Activated CD8-positive, alpha-beta memory T cell treated with anti-CD3 and anti-CD28 coated beads, Interleukin-2, amount 50 U/mL, for 1 hour (primary cell): Measurements from ENCODE around the gene COL17A1.

Experiments used
- DNase-seq: peaks from one replicate; pipeline ENCODE4 v3.0.0-alpha.2; 2020; ENCODE audit errors: extremely low read depth

The COL17A1 gene

DNA sequence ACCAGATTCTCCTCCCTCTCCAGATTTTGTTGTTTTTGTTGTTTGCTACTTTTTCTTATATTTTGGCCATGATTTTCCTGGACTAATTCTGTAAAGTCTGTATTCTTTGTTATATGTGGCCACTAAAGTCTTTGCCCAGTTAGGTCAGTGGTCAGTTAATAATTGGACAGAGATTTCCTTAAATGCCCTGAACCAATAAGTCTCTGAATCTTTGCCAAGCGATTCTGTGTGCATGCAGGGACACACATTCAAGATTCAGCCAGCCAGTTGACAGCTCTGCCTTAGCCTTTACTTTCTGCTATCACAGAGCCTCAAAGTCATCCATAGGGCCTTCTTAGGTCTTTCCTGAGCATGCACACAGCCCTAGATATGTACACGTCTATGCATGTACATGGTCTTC, 11.0 kb upstream of the COL17A1 start:
- DNase-seq, result no peak

DNA sequence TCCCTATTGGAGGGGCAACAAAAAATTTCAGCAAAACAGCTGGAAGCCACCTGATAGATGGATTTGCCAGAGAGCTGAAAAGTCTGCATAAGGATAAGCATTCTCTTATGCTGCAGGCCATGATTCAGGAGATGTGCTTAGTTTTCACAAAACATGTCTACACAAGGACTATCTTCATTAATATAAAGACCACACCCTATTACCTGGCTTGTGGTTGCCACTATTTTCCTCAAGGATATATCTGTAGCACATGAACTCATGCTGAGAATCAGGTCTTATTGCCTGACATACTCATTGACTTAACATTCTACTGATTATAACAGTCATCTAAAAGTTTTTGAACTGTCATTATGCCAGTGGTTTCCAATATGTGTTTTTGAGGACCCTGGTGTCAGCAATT, 7.1 kb upstream of the COL17A1 start:
- no peak for DNase-seq

- no peak for DNase-seq
These were observed 4.9 kb upstream of the COL17A1 start for GRCh38 chr10:104090611-104091010.

- no peak for DNase-seq
These were observed 3.9 kb upstream of the COL17A1 start for GRCh38 chr10:104089621-104090020.

DNA sequence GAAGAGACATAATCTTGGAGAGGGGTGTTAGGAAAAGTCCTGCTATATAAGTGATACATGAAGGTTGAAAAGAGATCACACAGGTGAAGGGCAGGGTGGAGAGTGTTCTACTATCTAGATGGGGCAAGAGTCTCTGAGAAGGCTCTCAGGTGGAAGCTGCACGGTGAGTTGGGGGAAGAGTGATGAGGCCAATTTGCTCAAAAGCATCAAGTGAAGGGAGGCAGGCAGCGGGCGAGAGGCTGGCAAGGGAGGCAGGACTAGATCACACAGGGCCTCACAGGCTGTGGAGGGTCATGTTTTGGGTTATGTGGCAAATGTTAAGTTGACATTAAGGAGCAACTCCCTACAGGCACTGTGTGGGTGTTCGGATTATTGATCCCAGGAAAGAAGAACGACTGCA, 2.6 kb upstream of the COL17A1 start:
- no peak for DNase-seq

GRCh38 chr10:104084482-104085142, 1.1 kb downstream of the COL17A1 start:
- DNase-seq, result no peak

DNA sequence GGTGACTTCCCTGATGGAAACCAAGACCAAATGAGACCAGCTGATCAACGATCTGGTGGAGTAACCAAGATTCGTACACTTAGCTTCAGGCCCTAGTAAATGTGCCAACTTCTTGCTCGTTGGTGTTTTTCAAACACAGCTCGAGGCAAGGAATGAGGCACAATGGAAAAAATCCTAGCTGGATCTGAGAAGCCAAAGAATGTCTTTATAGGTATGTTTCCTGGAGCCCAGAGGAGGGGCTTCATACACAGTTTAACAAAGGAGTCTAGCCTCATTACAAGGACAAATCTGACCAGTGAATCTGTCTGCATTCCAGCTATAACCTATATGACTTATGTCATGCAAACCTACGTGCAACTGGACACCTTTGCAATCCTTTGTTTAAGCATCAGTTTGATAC, 3.7 kb downstream of the COL17A1 start:
- DNase-seq, result no peak

DNA sequence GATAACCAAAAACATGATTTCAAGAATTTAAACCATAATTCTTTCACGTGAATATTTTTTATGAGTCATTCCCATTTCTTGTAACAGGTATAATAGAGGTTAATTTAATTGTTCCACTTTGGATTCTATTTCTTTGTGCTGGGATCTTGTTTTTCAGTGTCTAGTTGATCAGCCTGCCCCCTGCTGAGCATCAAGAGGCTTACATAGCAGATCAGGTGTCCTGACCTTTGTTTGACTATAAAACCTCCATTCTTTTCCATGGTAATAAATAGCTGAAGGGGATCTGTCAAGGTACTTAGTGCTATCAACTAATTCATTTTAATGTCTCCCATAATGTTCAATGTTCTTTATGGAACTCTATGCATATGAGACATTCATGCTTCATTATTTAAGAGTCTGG, 4.9 kb downstream of the COL17A1 start:
- DNase-seq, result no peak

DNA sequence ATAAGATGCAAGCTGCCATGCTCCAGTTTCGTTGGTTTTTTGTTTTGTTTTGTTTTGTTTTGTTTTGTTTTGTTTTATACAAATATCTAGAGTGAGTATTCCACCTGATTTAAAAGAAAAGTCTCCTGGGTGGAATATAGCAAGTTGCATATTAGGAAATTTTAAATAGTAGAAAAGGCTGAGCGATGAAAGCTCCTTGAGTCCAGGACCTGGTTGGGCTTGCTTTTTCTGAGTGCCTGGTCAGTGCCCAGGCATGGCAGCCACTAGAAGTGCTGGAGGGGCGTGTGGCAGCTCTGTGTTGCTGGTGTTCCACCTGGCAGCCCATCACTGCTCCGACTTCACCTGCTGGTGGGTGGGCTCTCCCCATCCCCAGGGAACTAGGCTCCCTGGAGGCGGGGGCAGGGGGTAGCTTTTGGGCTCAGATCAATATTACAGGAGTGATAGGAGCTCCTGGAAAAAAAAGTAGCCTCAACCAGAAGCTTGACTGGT, 8.0 kb downstream of the COL17A1 start:
- no peak for DNase-seq

DNA sequence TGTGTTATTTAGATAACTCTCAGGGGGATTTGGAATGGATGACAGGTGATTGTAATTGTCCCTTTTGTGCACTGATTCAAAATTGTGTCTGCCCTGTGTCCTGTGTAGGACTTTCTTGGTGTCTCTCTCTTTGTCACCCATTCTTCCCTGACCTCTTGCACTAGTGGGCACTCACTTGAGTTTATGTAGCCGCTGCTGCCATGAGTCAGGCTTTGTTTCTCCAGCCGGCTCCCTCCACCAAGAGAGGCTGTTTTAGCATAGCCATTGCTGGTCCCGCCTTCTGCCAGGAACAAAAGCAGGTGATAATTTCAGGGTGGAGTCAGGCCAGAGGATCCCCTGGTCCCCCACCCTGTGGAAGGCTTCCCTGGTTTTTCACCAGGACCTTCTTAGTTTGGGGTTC, 8.4 kb downstream of the COL17A1 start:
- no peak for DNase-seq

GRCh38 chr10:104076743-104077160, 8.9 kb downstream of the COL17A1 start:
- DNase-seq, result no peak

DNA sequence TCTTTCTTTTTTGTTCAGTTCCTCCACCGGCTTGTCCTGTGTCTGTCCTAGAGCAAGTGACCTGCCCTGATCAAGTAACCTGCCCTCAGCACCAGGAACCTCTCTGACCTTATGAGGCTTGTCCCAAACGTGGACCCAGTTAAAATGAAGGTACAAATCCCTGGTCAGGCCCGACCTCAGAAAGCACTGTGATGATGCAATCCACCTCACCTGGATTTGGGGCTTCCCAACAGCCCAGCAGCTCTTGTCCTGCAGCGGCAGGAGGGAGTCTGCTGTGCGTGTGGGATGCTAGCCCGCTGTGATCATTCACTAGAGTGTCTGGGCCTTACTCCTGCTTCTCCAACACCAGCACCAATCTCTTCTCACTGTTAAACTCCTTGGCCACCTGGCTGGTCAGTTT, 11.2 kb downstream of the COL17A1 start:
- DNase-seq, result no peak

- DNase-seq, result no peak
These were observed 12.9 kb downstream of the COL17A1 start for GRCh38 chr10:104072786-104073185.

- DNase-seq, result no peak
These were observed 16.1 kb downstream of the COL17A1 start for GRCh38 chr10:104069613-104070012.

DNA sequence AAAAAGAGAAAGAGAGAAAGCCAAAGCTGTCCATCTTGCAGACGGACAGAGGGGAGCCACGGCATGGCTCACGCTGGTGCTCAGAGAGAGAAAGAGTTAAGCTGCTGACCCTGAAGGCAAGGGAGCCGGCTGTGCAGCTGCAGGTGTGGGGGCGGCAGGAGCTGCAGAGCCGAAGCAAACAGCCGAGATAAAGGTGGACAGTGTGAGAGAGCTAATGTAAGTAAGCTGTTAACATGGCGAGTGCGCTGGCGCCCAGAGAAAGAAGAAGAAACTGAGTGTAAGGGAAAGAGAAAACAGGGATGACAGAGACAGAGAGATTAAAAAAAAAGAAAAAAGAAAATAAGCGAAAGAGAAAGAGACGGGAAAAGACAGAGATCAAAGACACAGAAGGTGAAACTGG, 18.2 kb downstream of the COL17A1 start:
- no peak for DNase-seq

DNA sequence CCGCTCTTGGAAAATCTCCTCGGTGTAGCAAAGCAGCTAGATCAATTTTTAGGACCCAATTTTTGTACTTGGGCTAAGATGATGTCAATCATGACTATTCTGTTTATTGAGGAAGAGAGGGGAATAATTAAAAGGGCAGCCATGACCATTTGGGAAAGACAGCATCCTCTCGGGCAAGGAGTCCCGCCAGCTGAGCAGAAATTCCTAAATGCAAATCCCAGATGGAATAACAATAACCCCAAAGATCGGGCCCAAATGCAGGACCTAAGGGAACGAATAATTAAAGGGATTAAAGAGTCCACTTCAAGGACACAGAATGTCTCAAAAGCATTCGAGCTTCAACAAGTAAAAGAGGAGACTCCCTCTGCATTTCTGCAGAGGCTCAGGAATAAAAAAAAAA, 18.7 kb downstream of the COL17A1 start:
- DNase-seq, result no peak

- no peak for DNase-seq
These were observed 19.9 kb downstream of the COL17A1 start for GRCh38 chr10:104065748-104066147.

GRCh38 chr10:104061196-104061595, 24.5 kb downstream of the COL17A1 start:
- DNase-seq, result no peak

DNA sequence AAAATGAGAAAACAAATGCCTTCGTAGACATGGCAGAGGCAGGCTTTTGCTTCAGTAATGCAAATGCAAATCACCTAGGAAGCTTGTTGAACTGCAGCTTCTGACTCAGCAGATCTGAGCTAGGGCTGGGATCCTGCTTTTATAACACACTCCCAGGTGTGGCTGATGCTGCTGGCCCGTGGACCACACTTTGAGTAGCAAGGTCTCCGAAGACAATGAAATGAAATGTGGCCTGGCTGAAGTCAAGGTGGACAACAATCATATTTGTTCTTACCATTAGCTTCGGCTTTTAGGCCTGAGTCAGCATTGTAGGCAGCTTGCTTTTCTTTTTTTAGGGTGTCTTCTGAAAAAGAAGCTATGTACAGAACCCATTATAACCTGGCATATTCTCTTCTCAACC, 26.3 kb downstream of the COL17A1 start:
- no peak for DNase-seq

DNA sequence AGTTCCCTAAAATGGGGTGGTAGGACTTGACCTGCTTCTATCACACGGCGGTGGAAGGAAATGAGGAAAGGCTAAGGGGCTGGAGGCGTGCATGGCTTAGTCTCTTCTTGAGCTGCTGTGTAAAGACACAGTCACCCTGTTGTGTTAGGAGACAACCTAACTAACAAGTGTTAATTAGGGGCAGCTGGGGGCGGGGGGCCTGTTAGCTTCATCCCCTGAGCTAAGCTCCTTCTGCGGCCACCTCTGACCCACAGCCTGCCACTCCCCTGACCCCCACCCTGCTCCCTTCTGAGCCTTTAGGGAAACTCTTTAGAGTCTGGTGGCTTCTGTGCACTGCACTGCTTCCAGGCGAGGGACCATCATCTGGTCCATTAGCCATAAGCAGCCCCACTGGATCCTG, 28.0 kb downstream of the COL17A1 start:
- no peak for DNase-seq

GRCh38 chr10:104056619-104057273, 28.9 kb downstream of the COL17A1 start:
- no peak for DNase-seq

GRCh38 chr10:104054430-104054829, 31.2 kb downstream of the COL17A1 start:
- DNase-seq, result no peak

DNA sequence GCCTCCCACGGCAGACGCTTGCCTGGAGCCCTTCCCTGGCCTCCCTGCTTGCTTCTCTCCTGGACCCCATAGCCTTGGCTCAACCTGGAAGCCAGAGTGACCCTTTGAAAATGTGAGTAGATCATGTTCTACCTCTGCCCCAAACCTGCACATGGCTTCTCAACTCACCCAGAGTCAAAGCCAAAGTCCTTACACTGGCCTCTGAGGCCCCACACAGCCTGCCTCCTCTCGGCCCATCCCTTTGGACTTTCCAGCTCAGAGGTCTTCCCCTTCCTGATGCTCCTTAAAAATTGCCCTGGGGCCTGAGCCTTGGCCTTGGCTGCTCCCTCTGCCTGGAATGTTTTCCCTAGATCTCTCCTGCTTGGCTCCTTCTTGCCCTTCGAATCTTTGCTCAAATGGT, 32.5 kb downstream of the COL17A1 start:
- no peak for DNase-seq

DNA sequence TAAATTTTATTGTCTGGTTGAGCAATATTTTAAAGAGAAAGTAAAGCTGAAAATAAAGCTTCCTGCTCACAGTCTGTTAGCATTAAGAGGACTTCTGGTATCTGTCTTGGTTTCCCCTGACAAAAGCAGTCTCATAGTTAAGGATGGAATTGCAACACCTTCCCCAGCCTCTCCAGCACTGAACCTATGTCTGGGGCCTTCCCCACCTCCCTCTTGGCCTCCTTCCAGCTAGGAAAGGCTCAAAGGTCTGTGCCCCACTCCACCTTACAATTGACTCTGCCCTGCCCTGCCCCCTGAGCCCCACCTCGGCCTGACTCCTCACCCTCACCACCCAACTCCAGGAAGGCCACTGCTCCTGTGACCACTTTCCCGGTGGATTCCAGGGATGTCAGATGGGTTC, 33.2 kb downstream of the COL17A1 start:
- no peak for DNase-seq
